Hematopoietic multipotent progenitor cell treated with erythropoietin and hydrocortisone succinate and interleukin-3 and kit ligand, for 6 days (in vitro differentiated cells): ENCODE measurements around the gene ALPL.
A peak's percentile ranks its signal among the peaks of the same experiment; 100 is the strongest.
"Not testable (repeated sequence)": the region's sequence is repeated elsewhere in the genome, so short reads cannot be mapped to it uniquely, and the experiment has no call there.

Experiments
- DNase-seq: peaks from one replicate; pipeline ENCODE4 v3.0.0-alpha.2; 2015

ALPL gene

GRCh38 chr1:21509351-21510112 is at the start of gene ALPL:
TSS of gene ALPL (plus strand) at chr1:21509423. CDS start at chr1:21554082, 44,659 bp downstream.
- DNase-seq, result no peak

GRCh38 chr1:21465127-21465526 is 44.1 kb upstream of the ALPL start:
- DNase-seq, result not testable (repeated sequence)

DNA sequence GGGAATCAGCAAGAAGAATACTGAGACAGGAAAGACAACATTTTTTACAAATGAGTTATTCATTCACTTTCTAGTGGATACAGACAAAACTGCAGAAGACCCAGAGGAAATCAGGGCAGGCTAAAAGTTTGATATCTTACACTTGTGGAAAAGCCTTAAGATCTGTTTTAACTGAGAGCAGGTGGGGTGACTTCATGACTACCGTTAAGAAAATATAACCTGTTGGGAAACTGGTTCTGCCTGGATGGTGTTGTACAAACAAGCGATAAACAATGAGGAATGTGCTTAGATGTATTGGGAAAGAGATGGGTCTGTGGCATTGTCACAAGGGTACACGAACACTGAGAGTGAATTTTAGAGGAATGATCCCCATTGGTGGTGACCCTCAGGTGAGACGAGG is 41.3 kb upstream of the ALPL start:
- not testable (repeated sequence) for DNase-seq

- DNase-seq, result peak; percentile 77
Observed at GRCh38 chr1:21468599-21468998, 40.6 kb upstream of the ALPL start.

GRCh38 chr1:21469581-21469980 is 39.6 kb upstream of the ALPL start:
- DNase-seq, result no peak

DNA sequence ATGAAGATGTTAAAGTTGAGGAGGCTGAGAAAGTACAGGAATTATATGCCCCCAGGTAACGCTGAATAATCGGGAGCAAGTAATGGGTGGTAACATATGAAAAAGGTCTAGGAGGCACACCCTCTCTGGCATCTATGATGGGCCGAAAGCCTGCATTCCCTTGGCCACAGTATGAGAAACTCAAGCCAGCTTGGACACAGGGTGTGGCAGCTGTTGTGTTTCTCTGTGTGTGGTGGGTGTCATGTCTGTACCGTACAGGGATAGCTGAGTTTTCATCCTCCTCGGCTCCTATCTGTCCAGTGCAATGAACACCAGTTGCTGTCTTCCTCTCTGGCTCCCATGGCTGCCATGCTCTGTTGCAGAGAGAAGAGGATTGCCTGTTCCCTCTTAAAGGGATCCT is 36.4 kb upstream of the ALPL start:
- DNase-seq, result no peak

- no peak for DNase-seq
Observed at GRCh38 chr1:21478356-21478755, 30.9 kb upstream of the ALPL start.

- DNase-seq, result not testable (repeated sequence)
Observed at GRCh38 chr1:21483881-21484280, 25.3 kb upstream of the ALPL start.

DNA sequence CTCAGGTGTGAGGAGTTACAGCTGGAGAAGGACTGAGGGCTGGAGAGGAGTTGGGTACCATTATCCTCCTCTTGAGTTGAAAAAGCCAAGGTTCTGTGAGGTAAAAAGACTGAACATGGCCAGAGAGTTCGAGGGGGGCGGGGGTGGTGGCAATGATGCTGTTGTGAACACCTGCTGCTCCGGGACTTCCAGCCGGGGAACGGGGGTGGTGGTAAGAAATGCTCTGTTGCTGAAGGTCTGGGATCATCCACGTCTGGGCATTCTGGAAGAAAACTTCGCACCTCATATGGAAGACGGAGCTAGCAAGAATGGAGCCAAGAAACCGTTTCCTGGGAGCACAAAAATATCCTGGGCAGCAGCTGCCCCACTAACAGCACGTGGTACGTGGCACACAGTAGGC is 20.1 kb upstream of the ALPL start:
- DNase-seq, result no peak

GRCh38 chr1:21490774-21491487 is 18.3 kb upstream of the ALPL start:
- DNase-seq, result peak; percentile 78

DNA sequence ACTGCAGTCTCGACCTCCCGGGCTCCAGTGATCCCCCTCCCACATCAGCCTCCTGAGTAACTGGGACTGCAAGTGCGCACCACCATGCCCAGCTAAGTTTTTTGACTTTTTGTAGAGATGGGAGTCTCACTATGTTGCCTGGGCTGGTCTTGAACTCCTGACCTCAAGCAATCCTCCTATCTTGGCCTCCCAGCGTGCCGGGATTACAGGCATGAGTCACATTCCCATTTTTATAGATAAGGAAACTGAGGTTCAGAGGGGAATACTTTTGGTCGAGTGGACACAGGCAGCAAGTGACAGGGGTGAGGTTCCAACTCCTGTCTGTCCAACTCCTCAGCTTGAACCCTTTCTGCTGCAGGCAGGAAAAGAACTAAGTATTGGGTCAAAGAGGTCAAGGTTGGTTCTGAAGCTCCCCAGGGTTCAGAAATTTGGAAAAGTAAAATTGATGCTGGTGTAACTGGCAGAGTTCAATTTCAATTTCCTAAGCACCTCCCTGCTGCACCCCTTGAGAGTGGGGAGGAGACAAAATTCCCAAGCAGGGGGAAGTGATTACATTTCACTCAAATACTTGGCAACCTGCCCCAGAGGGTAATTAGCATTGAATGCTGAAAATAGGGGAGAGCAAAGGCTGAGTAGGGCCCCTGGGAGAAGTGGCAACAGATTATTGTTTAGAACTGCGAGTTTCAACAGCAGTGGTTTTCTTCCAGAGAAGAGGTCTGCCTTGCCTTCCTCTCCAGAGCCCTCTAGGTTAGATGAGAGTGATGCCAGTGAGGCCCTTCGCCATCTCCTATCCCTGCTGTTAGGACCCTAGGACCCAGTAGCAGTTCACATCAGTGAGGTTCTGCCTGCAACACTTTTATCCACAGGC is 17.5 kb upstream of the ALPL start:
- no peak for DNase-seq

- no peak for DNase-seq
Observed at GRCh38 chr1:21492356-21492625, 16.9 kb upstream of the ALPL start.

DNA sequence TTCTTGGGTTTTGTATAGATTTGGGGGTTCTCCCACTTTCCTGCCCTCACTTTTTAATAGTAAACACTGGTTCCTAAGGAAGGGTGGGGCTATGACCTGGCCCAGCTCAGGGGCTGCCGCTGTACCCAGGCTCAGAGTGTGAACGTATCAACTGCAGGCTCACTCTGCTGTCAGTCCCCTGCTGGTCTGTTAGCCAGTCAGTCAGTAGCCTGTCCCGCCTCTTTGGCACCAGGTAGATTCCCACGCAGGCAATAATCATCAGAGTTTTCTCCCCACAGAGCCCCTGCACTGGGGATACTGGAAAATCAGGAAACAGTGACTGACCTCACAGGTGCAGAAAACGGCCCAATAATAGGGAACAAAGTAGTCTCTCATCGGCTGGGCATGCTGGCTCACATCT is 15.0 kb upstream of the ALPL start:
- no peak for DNase-seq

GRCh38 chr1:21495225-21495820 is 13.9 kb upstream of the ALPL start:
- DNase-seq, result no peak

DNA sequence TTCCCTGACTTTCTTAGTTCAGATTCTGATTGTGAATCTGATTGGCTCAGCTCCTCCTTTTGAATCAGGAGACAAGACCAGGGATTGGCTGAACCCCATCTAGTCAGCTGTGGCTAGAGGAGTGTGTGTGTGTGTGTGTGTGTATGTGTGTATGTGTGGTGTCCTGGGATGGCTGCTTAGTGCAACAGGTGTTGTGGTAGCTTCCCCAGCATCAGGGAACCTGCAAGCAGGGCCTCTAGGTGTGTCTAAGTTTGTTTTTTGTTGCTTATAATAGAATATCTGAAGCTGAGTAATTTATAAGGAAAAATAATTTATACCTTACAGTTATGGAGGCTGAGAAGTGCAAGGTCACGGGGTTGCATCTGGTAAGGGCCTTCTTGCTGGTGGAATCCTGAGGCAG is 13.2 kb upstream of the ALPL start:
- DNase-seq, result no peak

DNA sequence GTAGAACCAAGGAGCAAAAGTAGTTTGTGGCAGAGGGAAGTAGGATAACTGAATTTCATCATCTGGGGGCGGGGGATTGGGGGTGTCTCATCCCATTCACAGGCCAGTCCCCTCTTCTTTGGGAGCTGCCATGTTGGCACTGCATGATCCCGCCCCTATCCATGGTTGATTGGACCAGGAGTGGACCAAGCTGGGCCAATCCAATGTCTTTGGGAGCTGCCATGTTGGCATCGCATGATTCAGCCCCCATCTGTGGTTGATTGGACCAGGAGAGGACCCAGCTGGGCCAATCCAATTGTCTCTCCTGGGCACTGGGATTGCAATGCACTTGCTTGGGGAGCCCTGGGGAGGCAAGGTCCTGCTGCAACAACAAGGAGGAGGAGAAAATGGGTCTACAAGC is 12.3 kb upstream of the ALPL start:
- DNase-seq, result no peak

DNA sequence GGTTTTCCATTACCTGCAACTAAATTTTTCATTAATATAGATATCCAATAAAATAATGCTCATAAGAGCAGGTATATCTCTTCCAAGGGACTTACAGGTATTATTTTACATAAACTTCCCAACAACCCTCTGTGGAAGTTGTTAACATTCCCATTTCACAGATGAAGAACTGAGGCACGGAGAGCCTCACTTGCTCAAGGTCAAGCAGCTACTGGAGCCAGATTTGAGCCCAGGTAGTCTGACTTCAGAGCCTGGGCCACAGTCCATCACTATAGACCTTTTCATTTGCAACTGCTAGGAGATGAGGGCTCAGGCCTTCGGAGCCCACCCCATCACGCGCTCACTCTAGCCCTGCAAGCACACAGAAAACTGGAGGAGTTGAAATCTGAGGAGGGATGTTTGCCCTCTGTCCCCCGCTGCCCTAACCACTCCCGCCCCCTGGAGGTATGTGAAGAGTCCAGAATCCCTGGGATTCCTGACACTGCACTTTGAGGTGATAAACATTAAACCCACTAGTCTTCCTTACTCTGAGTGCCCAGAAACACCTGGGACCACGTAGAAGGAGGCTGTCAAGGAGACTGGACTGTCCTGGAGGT is 11.7 kb upstream of the ALPL start:
- no peak for DNase-seq

- no peak for DNase-seq
Observed at GRCh38 chr1:21499283-21499950, 9.8 kb upstream of the ALPL start.

- DNase-seq, result no peak
Observed at GRCh38 chr1:21503706-21504377, 5.4 kb upstream of the ALPL start.

GRCh38 chr1:21506804-21507203 is 2.4 kb upstream of the ALPL start:
- no peak for DNase-seq

- no peak for DNase-seq
Observed at GRCh38 chr1:21507511-21508270, 1.5 kb upstream of the ALPL start.
